ENCODE data around the gene AFF3.

- TF ChIP-seq CTCF (IDR thresholded peaks at IDR 0.05) (no peak), POLR2A (IDR thresholded peaks at IDR 0.05) (no peak)
Measured at GRCh38 chr2:100126201-100126600, 16.2 kb downstream of the AFF3 start.

Data from right lobe of liver (tissue), 4 donors.